BE2C (cell line): ENCODE measurements around the gene CHST11.

Experiments used
- DNase-seq: peaks from one replicate; pipeline ENCODE4 v3.0.0-alpha.2; 2020
- H3K27me3 ChIP-seq: fragments of 250-450 bp; sonication (Bioruptor Pico); 2 replicates; pipeline ENCODE4 v1.5.1; 2020; ENCODE audit warnings: mild to moderate bottlenecking
- H3K36me3 ChIP-seq: fragments of 250-450 bp; sonication (Bioruptor Pico); 2 replicates; pipeline ENCODE4 v1.5.1; 2020; ENCODE audit warnings: mild to moderate bottlenecking
- H3K4me1 ChIP-seq: fragments of 250-450 bp; sonication (Bioruptor Pico); 2 replicates; pipeline ENCODE4 v1.5.1; 2020
- H3K4me3 ChIP-seq: 2 replicates; pipeline ENCODE4 v1.5.1; 2011; ENCODE audit warnings: low read depth, low read length
- H3K9me3 ChIP-seq: fragments of 250-450 bp; sonication (Bioruptor Pico); 2 replicates; pipeline ENCODE4 v1.5.1; 2020
- CTCF ChIP-seq: IDR thresholded peaks from 2 replicates; pipeline ENCODE4 v1.5.1; 2012; ENCODE audit warnings: mild to moderate bottlenecking, low read depth, low read length

Gene CHST11

GRCh38 chr12:104707794-104708558 is 251.2 kb downstream of the CHST11 start:
- no peaks in the 10 kb centered on the region for H3K27me3 ChIP-seq
- TF ChIP-seq CTCF = no peak
- H3K4me3 ChIP-seq = no peak overlapping the region
- H3K9me3 ChIP-seq = no peaks in the 10 kb centered on the region
- no peak for DNase-seq
- H3K36me3 ChIP-seq = no peaks in the 10 kb centered on the region
- H3K4me1 ChIP-seq = peaks cover 11% of the 10 kb centered on the region

- no peaks in the 10 kb centered on the region for H3K27me3 ChIP-seq
- H3K9me3 ChIP-seq = no peaks in the 10 kb centered on the region
- no peaks in the 10 kb centered on the region for H3K36me3 ChIP-seq
- no peak overlapping the region for H3K4me3 ChIP-seq
- no peak for TF ChIP-seq CTCF
- no peak for DNase-seq
- H3K4me1 ChIP-seq = peaks cover 11% of the 10 kb centered on the region
Observed at GRCh38 chr12:104708891-104709290, 252.1 kb downstream of the CHST11 start.

GRCh38 chr12:104709692-104710435 is 253.1 kb downstream of the CHST11 start:
- H3K4me3 ChIP-seq = no peak overlapping the region
- no peaks in the 10 kb centered on the region for H3K36me3 ChIP-seq
- no peaks in the 10 kb centered on the region for H3K9me3 ChIP-seq
- DNase-seq = no peak
- no peaks in the 10 kb centered on the region for H3K27me3 ChIP-seq
- H3K4me1 ChIP-seq = peaks cover 11% of the 10 kb centered on the region
- no peak for TF ChIP-seq CTCF

GRCh38 chr12:104710940-104711689 is 254.4 kb downstream of the CHST11 start:
- H3K27me3 ChIP-seq = no peaks in the 10 kb centered on the region
- no peak for DNase-seq
- H3K9me3 ChIP-seq = no peaks in the 10 kb centered on the region
- TF ChIP-seq CTCF = no peak
- no peak overlapping the region for H3K4me3 ChIP-seq
- no peaks in the 10 kb centered on the region for H3K36me3 ChIP-seq
- H3K4me1 ChIP-seq = peaks cover 17% of the 10 kb centered on the region

GRCh38 chr12:104712477-104712876 is 255.7 kb downstream of the CHST11 start:
- no peaks in the 10 kb centered on the region for H3K27me3 ChIP-seq
- no peak overlapping the region for H3K4me3 ChIP-seq
- no peak for DNase-seq
- H3K9me3 ChIP-seq = no peaks in the 10 kb centered on the region
- H3K4me1 ChIP-seq = peaks cover 28% of the 10 kb centered on the region
- TF ChIP-seq CTCF = no peak
- no peaks in the 10 kb centered on the region for H3K36me3 ChIP-seq
